HL-60 (cell line): Measurements from ENCODE around the gene RASIP1.

Experiments used
- GABPA ChIP-seq: IDR thresholded peaks from 2 replicates; pipeline ENCODE4 v1.6.1; 2012; ENCODE audit warnings: low read depth
- POLR2AphosphoS5 ChIP-seq: IDR thresholded peaks from 2 replicates; pipeline ENCODE4 v1.6.1; 2012; ENCODE audit warnings: low read depth
- TF ChIP-seq, protein P1 (sequence below): IDR thresholded peaks from one replicate; pipeline ENCODE4 v1.5.1; 2011; ENCODE audit warnings: low read length, control low read depth, inconsistent platforms; ENCODE audit not compliant: insufficient read depth

DNA sequence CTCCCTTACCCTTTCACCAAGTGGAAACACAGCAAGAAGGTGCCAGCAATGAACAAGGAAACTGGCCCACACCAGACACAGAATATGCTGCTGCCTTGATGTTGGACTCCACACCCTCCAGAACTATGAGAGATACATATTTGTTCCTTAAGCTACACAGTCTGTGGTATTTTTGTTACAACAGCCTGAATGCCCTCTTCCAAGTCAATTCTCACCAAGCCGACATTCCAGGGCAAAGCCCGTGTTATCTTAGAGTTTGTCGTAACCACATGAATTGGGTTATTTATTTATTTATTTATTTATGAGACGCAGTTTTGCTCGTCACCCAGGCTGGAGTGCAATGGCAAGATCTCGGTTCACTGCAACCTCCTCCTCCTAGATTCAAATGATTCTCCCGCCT lies 29.9 kb upstream of the RASIP1 start:
- TF ChIP-seq, protein P1, sequence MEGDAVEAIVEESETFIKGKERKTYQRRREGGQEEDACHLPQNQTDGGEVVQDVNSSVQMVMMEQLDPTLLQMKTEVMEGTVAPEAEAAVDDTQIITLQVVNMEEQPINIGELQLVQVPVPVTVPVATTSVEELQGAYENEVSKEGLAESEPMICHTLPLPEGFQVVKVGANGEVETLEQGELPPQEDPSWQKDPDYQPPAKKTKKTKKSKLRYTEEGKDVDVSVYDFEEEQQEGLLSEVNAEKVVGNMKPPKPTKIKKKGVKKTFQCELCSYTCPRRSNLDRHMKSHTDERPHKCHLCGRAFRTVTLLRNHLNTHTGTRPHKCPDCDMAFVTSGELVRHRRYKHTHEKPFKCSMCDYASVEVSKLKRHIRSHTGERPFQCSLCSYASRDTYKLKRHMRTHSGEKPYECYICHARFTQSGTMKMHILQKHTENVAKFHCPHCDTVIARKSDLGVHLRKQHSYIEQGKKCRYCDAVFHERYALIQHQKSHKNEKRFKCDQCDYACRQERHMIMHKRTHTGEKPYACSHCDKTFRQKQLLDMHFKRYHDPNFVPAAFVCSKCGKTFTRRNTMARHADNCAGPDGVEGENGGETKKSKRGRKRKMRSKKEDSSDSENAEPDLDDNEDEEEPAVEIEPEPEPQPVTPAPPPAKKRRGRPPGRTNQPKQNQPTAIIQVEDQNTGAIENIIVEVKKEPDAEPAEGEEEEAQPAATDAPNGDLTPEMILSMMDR, result no peak
- TF ChIP-seq GABPA (no peak), POLR2AphosphoS5 (no peak)
